Upper lobe of right lung (tissue), 1 donor: ENCODE measurements around the gene GEN1. TPM values are rescaled to one million over a fixed set of nuclear protein-coding genes. Genes with fewer than 3 reads are reported as not detected.

Experiments
- ATAC-seq: fragments of 200-7000 bp; cut with Tn5 transposase; one replicate; pipeline ENCODE4 v1.9.1; 2020; ENCODE audit warnings: mild to moderate bottlenecking, moderate library complexity
- DNase-seq: peaks from one replicate; pipeline ENCODE4 v3.0.0-alpha.2; 2020
- H3K27ac ChIP-seq: fragments of 200-600 bp; one replicate; pipeline ENCODE4 v1.8.0; 2022
- H3K27me3 ChIP-seq: fragments of 200-600 bp; one replicate; pipeline ENCODE4 v1.8.0; 2022; ENCODE audit warnings: mild to moderate bottlenecking
- H3K36me3 ChIP-seq: fragments of 200-600 bp; one replicate; pipeline ENCODE4 v1.8.0; 2022
- H3K4me1 ChIP-seq: fragments of 200-600 bp; one replicate; pipeline ENCODE4 v1.8.0; 2022
- H3K4me3 ChIP-seq: fragments of 200-600 bp; one replicate; pipeline ENCODE4 v1.8.0; 2022; ENCODE audit warnings: mild to moderate bottlenecking
- H3K9me3 ChIP-seq: fragments of 200-600 bp; one replicate; pipeline ENCODE4 v1.8.0; 2022
- intact Hi-C: fragments of 100-400 bp; cut with DNase I; formaldehyde crosslinking; loops from one replicate; pipeline ENCODE4 v1.11.0; 2022
- total RNA-seq: library from RNA; stranded (reverse); fragmentation: NEBNext Ultra II Directional; extraction: Animal tissue kit (Norgen Biotek cat#: 25700); gene quantifications from one replicate; pipeline ENCODE4 v1.2.1, GENCODE V29; 2021
- TF ChIP-seq, protein P1 (sequence below): fragments of 200-600 bp; IDR thresholded peaks from one replicate; pipeline ENCODE4 v1.8.0; 2022; ENCODE audit warnings: antibody characterized with exemption
- donor health status: DM: no; HTN: yes; CAD: no; lungs with severe emphysema.

Gene GEN1
- total RNA-seq, 1 donor from 2014 or later = 7.0 TPM

DNA sequence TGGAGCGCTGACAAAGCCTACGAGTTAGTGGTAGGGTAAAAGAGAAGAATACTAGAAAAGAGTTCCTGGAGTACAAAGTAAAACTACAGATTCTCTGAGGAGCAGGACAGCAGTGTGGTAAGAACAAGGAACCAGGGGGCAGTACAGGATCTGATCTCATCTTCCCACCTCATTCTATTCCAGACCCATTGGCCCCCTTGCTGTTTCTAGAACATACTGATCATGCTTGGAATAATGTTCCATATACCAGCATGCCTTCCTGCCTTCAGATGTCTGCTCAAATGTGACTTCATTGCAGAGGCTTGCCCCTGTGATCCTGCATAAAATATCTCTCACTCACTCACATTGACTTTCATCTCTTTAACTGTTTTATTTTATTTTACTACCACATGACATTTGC, 81.6 kb downstream of the GEN1 start:
- Histone ChIP-seq H3K27me3 (peaks cover 4% of the 10 kb centered on the region), H3K4me1 (no peaks in the 10 kb centered on the region), H3K4me3 (no peak overlapping the region), H3K27ac (no peak overlapping the region), H3K9me3 (no peaks in the 10 kb centered on the region), H3K36me3 (no peaks in the 10 kb centered on the region)
- ATAC-seq (no peak), DNase-seq (no peak)
- TF ChIP-seq, protein P1, sequence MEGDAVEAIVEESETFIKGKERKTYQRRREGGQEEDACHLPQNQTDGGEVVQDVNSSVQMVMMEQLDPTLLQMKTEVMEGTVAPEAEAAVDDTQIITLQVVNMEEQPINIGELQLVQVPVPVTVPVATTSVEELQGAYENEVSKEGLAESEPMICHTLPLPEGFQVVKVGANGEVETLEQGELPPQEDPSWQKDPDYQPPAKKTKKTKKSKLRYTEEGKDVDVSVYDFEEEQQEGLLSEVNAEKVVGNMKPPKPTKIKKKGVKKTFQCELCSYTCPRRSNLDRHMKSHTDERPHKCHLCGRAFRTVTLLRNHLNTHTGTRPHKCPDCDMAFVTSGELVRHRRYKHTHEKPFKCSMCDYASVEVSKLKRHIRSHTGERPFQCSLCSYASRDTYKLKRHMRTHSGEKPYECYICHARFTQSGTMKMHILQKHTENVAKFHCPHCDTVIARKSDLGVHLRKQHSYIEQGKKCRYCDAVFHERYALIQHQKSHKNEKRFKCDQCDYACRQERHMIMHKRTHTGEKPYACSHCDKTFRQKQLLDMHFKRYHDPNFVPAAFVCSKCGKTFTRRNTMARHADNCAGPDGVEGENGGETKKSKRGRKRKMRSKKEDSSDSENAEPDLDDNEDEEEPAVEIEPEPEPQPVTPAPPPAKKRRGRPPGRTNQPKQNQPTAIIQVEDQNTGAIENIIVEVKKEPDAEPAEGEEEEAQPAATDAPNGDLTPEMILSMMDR = no peak
- intact Hi-C loops = no loop called here

Other genes with a start within 250 kb of the GEN1 start
- not detected for gene RAD51AP2, start 235.7 kb upstream of the GEN1 start, total RNA-seq
- gene VSNL1, start 213.4 kb upstream of the GEN1 start, total RNA-seq = 1.2 TPM
- gene SMC6, start 328 bp upstream of the GEN1 start, total RNA-seq = 16.0 TPM
- not detected for gene MSGN1, start 62.3 kb downstream of the GEN1 start, total RNA-seq
- gene KCNS3, start 124.5 kb downstream of the GEN1 start, total RNA-seq = 47.8 TPM